Fibroblast of skin of left quadriceps (primary cell): Measurements from ENCODE around the gene RCOR2.
"Not testable (repeated sequence)": the region's sequence is repeated elsewhere in the genome, so short reads cannot be mapped to it uniquely, and the experiment has no call there.

ENCODE experiments used
- DNase-seq, 2 experiments: peaks; one replicate each; pipeline ENCODE4 v3.0.0-alpha.2; 2013; ENCODE audit warnings: low read depth in 2 of 2

Gene RCOR2

DNA sequence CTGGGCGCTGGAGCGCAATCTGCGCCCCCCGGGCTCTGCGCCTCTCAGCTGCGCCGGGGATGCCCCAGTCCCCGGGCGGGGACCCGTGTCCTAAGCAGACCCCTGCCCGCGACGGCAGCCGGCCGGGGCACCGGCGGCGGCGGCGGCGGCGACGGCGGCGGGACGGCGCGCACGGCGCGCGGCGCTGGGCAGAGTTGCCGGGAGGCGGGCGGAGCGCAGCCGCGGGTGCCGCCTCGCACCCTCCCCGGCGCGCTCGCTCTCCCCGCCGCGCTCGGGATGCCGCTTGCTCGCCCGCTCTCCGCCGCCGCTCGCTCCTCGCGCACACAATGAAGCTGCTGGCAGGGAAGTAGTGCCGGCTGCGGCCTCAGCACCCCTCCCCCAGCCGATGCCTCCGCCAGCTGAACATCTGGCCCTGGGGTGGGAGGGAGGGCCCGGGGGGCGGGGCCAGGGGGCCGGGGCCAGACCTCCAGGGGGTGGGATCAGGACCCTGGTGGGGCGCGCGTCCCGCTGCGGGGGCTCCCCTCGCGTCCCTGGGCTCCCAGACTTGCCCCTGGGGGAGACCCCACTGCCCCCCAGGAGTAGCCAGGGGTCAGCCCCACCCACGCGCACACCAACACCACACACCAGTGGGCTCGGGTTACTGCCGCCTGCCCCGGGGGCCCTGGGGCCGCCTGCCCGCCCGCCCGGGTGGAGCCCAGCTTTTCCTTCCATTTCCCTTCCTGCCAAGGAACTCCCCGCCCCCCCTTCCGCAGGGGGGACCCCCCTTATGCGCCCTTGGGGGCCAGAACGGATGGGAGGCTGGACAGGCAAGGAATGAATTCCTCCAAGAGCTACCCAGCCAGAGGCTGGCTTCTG, at the start of gene RCOR2:
Gene RCOR2, minus strand, starts transcription at position 328 of the 855 bp plus-strand sequence. CDS start 708 bp downstream, outside the sequence.
- DNase-seq = peak; percentile 73 to 76

DNA sequence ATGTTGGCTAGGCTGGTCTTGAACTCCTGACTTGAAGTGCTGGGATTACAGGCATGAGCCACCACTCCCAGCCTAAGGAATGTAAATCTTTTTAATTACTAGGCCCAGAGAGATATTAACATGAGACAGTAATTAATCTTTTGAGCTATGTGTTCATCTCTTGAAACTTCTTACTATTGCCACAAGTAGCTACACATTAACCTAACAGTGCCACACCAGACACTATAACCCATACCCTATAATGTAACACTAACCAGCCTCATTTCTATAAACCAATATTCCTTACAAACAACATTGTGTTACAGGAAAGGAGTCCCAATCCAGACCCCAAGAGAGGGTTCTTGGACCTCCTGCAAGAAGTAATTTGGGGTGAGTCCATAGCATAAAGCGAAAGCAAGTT, 49.5 kb upstream of the RCOR2 start:
- no peak for DNase-seq

DNA sequence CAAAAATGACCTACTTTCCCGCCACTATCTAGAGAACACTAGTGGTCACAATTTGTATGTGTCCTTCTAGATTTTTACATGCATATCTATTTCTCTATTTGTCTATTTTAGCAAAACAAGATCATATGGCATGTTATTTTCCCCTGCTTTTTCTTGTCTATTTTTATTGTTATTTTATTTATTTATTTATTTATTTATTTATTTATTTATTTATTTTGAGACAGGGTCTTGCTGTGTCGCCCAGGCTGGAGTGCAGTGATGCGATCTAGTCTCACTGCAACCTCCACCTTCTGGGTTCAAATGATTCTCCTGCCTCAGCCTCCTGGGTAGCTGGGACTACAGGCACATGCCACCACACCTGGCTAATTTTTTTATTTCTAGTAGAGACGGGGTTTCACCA, 46.9 kb upstream of the RCOR2 start:
- not testable (repeated sequence) for DNase-seq

DNA sequence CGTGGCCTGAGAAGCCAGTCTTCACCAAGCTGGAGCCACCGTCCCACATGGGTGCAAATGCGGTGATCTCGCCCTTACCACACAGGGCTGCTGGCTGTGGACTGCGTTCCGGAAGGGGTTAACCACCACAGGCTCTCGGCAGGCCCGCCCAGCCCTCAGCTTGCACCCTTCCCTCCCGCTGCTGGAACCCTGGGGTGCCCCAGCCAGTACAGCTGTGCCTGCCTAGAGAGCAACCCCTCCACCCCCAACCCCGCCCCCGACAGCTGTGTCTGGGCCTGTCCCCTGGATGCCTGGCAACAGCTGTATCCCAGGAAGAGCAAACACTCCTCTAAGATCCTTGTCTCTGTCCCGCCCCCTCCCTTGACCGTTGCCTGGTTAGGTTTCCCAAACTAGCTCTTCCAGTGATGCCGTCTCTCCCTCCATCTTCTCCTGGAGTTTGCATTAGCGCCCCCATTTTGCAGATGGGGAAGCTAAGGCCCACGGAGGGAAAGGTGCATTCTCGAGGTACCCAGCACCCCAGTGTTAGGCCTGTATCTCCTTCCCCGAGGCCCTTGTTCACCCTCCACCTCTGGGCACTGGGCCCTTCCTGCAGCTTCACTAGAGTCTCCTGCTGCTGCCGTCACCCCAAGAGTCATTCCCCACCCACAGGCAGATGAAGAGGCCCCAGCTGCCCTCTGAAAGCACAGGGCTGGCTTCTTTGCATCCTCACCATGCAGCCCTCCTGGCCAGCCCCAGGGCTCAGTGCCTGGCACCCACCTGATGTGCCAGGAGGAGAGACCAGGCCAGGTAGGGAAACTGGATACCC, 44.8 kb upstream of the RCOR2 start:
- DNase-seq = no peak

DNA sequence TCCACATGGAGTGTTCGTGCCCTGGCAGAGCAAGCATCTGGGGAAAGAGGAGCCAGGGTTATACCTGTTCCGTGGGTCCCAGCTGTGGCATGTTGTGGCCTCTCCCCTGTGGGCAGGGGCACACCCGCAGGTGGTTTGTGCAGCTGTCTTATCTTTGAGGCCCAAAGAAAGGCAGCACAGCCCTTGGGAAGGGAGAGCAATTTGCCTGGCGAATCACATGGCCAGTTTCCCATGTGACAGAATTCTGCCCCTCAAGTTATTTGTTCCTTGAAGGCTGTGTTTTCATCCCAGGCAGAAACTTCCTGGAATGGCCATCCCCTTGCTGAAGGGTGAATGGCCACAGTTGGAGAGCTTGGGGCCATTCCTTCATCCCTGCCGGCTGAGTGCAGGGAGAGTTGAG, 41.0 kb upstream of the RCOR2 start:
- DNase-seq = no peak

DNA sequence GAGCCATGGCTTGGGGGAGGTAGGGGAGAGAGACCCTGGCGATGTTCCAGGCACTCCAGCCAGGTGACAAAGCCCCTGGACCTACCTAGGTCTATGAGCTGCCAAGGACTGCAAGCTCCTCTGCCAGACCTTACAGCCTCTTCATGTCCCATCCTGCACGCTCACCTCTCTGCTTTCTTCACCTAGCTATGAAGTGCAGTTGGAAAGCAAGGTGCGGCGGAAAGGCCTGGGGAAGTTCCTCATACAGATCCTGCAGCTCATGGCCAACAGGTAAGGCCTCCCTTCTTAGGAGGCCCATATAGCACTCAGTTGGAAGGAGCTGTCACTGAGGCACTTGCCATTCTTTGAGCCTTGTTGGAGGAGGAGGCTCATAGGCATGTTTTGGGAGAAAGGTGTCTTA, 35.6 kb upstream of the RCOR2 start:
- DNase-seq = no peak

DNA sequence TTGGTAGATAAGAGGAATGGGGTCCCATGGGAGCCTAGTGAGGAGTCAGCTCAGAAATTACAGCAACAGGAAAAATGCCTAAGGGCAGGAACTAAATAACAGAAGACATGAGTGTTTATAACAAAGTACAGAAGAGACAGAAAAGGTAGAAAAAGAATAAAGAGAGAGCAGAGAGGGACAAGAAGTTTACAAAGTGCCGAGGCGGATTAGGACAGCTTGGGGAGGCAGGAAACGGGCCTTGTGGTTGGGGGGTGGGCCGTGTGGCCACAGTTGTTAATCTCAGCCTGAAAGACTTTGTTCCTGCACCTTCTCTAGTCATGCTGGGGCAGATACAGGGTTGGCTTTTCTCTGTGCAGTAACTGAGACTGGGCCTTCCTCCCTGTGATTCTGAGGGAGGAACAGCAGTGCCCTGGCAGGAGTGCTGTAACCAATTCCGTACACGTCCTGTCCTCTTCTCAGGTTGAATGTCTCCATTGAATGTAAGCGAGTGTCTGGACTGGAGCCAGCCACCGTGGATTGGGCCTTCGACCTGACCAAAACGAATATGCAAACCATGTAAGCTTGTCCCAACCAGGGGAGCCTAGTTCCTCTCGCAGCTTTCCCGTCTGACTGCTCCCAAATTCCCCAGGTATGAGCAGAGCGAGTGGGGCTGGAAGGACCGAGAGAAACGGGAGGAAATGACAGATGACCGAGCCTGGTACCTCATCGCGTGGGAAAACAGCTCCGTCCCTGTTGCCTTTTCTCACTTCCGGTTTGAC, 35.0 kb upstream of the RCOR2 start:
- no peak for DNase-seq

DNA sequence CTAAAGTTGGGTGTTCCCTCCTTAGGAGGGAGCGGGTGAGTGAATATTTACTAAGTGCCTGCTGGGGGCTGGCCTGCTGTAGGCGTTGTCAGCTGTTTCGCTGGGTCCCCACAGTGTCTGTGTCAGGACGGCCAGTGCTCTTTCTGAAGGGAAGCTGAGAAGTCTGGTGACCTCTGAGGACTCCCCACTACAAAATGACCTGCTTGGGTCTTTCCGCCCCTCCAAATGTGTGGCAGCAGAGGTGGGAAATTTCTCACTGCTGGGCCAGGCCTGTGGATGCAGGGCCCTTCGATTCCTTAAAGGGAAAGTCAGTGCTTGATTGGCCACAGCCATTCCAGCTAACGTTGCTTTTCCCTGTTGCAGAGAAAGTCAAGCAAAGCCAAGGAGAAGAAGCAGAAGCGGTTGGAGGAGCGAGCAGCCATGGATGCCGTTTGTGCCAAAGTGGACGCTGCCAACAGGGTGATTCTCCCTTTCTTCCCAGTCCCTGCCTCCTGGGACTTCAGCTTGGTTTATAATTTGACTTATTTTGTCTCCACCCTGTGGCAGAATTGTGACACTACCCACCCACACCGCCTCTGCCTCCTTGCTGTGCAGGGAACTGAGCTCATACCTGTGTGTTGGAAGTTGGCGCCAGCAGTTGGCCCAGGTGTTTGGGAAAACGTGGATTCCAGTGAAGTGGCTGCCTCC, 28.7 kb upstream of the RCOR2 start:
- peak; percentile 36 to 40 for DNase-seq

DNA sequence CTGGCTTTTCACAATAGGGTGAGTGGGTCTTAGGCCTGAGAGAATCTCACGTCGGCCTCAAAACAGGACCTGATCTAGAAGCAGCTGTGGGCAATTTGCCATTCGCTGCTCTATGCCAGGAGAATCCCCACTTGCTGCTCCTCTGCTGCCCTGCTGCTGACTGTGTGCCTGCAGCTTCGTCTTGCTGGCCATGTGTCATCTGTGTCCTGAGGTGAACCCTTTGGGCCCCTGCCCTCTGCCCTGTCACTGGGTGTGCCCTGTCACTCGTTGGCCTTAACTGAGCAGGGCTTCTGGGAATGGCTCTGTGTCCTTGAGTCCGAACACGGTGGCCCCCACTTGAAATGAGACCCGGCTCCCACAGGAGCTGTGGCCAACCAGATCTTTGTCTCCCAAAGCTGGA, 28.0 kb upstream of the RCOR2 start:
- no peak for DNase-seq

DNA sequence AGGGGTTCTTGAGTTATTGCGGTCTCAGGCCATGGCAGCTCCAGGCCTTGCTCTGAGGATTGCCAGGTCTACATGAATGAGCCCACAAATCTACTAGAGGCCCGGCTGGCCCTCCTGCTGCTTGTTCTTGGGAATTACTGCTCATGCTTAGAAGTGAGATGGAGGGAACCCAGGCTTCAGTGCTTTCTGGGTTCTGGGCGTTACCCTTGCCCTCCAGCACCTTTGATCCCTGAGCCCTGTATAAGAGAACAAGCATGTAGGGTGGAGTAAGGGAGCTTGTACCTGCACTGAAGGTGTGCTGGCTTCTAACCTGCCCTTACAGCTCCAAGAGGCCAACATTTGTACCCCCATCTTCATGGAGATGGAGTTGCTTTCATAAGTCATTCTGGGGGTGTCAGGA, 25.8 kb upstream of the RCOR2 start:
- no peak for DNase-seq

DNA sequence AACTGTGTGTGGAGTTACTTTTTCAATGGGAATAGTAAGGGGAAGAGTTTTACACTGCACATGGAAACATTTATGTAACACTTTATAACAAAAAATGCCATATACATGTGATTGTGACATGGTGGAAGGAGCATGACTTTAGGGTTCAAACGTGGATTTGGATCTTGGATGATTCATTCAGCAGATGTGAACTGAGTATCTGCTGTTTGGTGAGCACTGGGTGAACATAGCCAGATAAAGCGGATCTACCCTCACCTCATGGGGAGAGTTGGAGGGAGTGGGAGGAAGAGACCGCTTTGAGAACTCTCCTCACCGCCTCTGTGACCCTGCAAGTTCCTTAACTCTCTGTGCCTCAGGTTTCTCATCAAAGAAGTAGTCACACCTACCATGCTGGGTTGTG, 24.9 kb upstream of the RCOR2 start:
- no peak for DNase-seq

DNA sequence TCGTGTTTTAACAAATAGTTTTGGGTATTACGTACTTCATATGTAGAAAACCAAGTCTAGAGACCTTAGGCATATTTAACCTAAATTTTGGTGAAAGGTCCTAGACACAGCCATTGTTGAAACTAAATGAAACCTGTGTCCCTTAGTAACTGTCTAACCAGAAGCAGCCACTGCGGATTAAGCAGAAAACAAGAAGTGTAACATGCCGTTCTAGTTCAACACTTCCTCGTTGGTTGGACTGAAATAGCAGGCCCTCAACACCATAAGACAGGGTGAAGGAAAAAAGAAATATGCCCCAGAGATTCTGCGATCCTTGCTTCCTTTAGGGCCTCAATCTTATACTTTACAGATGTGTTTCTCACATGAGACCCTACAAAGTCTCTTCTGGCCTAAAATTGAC, 23.8 kb upstream of the RCOR2 start:
- no peak for DNase-seq

DNA sequence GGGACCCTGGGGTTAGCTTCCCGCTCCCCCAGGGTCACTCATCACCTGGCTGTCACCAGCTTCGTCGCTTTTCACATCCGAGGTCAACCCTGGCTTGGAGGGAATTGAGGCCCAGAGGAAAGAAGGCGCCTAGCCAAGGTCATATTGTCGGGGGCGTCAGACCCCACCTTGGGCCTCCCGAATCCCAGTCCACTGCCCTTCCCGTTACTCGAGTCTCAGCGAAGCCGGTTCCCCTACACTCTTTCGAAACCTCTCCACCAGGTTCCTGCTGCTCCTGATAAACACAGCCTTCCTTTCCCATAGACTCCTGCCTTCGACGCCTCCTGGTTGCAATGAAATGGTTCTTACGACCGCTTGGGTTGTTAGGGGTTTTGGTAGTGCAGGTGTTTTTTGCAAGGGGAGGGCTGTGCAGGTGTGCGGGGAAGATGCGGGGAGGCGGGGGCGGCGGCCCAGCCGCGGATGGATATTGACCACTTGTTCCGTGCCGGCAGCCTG, 22.5 kb upstream of the RCOR2 start:
- no peak for DNase-seq

DNA sequence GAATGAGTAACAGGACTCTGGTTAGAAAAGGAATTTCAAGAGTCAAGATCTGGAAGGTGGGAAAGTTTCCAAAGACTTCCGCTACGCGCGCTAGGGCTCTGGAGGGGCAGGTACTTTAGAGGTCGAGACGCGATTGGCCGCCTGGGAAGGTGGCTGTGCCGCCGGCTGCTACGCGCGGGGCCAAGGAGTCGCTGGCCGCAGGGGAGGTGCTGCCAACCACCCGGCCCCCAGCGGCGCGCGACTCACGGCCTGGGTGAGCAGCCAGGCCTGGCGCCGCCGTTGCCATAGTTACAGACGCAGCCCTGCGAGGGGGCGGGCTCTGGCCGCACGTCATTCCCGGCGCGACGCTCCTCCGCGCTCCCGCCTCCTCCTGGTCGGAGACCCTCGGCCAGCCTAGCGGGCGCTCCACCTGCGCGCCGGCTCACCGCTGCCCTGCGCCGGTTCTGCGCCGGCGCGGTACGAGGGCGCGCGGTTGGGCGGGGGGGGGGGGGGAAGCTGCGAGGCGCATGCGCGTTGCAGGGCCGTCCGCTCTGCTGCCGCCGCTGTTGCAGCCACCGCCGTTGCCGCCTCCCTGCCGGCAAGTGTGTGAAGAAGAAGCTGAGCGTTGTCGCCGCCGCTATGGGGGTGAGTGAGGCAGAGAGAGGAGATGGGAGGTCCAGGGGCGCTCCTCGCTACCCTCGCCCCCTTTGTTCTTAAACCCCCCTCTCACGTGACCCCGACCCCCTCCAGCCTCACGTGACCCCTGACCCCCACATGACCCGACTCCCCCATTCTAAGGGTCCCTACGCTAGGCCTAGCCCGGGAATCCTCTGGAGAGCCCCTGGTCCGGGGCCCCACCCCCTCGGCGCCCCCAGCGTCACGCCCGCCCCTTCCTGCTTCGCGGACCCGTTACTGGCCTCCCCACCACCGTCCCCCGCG, 21.8 kb upstream of the RCOR2 start, which contains the start of gene NAA40:
Gene NAA40, plus strand, starts transcription at position 524 of the 918 bp plus-strand sequence. Its CDS starts 95 bp downstream, at position 619.
- DNase-seq = peak; percentile 85 to 86

DNA sequence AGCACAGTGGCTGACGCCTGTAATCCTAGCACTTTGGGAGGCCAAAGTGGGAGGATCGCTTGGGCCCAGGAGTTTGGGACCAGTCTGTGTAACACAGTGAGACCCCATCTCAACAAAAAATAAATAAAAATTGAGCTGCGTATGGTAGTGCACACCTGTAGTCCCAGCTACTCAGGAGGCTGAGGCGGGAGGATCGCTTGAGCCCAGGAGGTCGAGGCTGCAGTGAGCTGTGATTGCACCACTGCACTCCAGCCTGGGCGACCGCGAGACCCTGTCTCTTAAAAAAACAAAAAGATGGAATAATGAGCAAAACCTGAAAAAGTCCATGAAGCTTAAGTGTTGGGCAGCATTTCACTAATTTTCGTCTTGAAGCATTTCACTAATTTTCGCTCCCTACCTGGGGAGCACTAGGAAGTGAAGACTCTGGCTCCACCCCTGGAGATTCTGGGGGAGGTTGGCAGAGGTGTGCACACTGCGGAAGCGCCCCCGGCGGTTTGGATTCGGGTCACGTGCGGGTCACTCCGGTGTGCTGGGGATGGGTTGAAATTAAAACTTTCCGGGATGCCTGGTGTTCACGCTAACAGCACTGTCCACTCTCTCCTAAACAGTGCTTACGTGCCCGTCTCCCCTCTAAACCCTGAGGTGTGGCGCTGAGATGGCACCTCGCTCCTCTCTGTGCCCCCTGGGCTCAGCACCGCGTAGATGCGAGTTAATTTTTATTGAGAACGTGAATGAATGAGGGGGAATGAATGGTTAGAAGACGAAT, 20.9 kb upstream of the RCOR2 start:
- DNase-seq = no peak

DNA sequence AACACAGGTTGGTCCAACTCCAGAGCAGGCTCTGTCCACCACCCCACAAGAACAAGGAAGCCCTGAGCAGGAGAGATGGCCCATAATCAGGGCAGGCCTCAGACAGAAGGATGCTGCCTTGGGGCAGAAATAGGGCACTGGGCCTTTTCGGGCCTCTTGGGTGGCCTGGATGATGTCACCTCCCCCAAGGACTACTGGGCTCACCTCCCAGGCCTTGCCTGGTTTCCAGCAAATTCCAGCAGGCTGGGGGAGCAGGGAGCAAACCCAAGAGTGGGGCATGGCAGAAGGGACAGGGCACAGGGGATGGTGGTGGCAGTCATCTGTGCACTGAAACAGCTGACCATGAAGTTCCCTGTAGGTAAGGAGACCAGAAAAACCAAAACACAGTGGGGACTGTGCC, 16.5 kb upstream of the RCOR2 start:
- DNase-seq = no peak

DNA sequence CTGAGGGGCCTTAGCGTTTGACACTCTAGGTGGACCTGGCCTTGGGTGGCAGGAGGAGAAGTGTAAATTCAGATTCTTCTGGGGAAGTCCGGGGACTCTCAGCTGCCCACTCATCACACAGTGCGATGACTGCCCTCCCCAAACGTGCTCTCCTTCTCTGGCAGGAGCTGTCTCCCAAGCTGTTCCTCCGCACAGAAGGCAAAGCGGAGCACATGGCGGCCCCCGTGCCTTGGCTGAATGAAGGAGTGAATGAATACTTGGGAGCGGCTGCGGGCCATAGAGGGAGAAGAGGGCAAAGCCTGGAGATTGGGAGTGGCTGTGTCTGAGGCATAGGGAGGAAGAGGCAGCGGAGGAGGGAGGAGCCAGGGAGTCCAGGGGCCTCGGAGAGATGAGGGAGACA, 14.9 kb upstream of the RCOR2 start:
- no peak for DNase-seq

DNA sequence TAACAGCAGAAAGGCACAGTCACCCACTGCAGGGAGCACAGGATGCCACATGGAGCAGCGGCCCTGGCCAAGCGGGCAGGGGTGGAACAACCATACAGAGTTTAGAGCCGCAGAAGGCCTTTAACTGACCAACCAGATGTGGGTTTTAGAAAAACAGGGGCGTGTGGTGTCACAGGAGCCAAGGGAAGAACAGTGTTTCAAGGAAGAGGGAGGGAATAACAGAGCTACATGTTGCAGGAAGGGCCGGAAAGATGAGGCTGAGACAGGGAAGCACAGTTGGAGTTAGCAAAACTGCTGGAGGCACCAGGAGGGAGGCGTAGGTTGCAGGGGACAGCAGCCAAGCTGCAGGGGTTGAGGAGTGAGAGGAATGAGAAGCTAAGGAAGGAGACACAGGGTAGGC, 14.1 kb upstream of the RCOR2 start:
- no peak for DNase-seq

DNA sequence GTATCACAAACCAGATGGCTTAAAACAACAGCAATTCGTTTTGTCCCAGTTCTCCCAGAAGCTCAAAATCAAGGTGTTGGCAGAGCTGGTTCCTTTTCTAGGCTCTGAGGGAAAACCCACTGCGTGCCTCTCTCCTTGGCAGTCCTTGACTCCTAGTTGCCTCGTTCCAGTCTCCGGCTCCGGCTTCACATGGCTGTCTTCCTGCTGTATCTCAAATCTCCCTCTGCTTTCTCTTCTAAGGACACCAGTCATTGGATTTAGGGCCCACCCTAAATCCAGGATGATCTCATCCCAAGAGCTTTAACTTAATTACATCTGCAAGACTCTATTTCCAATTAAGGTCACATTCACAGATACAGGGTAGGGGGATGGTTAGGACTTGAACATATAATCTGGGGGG, 12.7 kb upstream of the RCOR2 start:
- no peak for DNase-seq

DNA sequence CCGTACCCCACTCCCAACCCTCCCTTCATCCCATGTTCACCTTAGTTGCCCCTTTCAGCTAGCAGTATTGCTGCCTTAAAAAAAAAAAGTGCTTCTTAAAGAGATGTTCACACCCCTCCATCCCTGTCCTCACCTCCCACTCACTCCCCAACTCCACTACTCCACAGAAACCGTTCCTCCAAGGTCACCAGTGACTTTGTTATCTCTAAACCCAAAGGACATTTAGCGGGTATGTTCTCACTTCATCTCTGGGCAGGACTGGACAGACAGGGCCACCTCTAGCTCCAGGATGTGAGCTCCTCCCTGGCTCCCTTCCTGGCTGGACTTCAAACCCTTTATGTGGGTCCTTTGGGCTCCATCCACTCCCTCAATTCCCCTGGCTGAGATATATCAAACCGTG, 6.4 kb upstream of the RCOR2 start:
- DNase-seq = no peak
